Measurements from ENCODE around the gene RNH1. TPM values are rescaled to one million over a fixed set of nuclear protein-coding genes. Genes with fewer than 3 reads are reported as not detected.

RNH1 gene
- total and polyA plus RNA-seq, 2 donors (not counting 1 experiment from before 2014, with no cell fraction given) = 102 to 561 TPM

GRCh38 chr11:464316-464715 lies 42.7 kb downstream of the RNH1 start:
- H3K4me2 ChIP-seq (ENCODE audit: extremely low read depth, insufficient read depth, low read length) = no peak overlapping the region
- no peaks in the 10 kb centered on the region for H3K9me3 ChIP-seq (ENCODE audit: control insufficient read depth, insufficient read depth, low read depth, low read length)
- DNase-seq (ENCODE audit: low read depth in 2 of 2) = no peak
- no peaks in the 10 kb centered on the region for H3K79me2 ChIP-seq (ENCODE audit: control insufficient read depth, insufficient read depth, low read length)
- no peak overlapping the region for H3K27ac ChIP-seq (ENCODE audit: insufficient read depth, low read length)
- H3K36me3 ChIP-seq (ENCODE audit: control insufficient read depth, insufficient read depth, low read length) = peaks cover 11% of the 10 kb centered on the region
- TF ChIP-seq EZH2 (IDR thresholded peaks at IDR 0.05; ENCODE audit: low read length, missing control alignments) = no peak
- TF ChIP-seq CTCF (conservative IDR thresholded peaks at IDR 0.05 in 1 of 2, IDR thresholded peaks at IDR 0.05 in 1 of 2; ENCODE audit: low read depth in 1 of 2, low read length in 2 of 2) = no peak
- peaks cover 2% of the 10 kb centered on the region for H3K4me1 ChIP-seq (ENCODE audit: control insufficient read depth, extremely low read depth, insufficient read depth, low read length)
- no peak overlapping the region for H3K4me3 ChIP-seq (replicated peaks in 1 of 4; ENCODE audit: control extremely low read depth in 1 of 4, insufficient read depth in 1 of 4, low read depth in 3 of 4, low read length in 4 of 4)
- no peaks in the 10 kb centered on the region for H3K27me3 ChIP-seq (ENCODE audit: control insufficient read depth, insufficient read depth, low read length)
- no peak overlapping the region for H2AFZ ChIP-seq (ENCODE audit: low read length)
- no peak overlapping the region for H3K9ac ChIP-seq (ENCODE audit: insufficient read depth, low read length)
- no peaks in the 10 kb centered on the region for H4K20me1 ChIP-seq (ENCODE audit: control insufficient read depth, extremely low read depth, insufficient read depth, low read length)

GRCh38 chr11:462107-462890 lies 44.7 kb downstream of the RNH1 start:
- H3K9ac ChIP-seq (ENCODE audit: insufficient read depth, low read length) = no peak overlapping the region
- no peak overlapping the region for H2AFZ ChIP-seq (ENCODE audit: low read length)
- peaks cover 6% of the 10 kb centered on the region for H3K79me2 ChIP-seq (ENCODE audit: control insufficient read depth, insufficient read depth, low read length)
- no peaks in the 10 kb centered on the region for H3K4me1 ChIP-seq (ENCODE audit: control insufficient read depth, extremely low read depth, insufficient read depth, low read length)
- TF ChIP-seq CTCF (conservative IDR thresholded peaks at IDR 0.05 in 1 of 2, IDR thresholded peaks at IDR 0.05 in 1 of 2; ENCODE audit: low read depth in 1 of 2, low read length in 2 of 2) (no peak), EZH2 (IDR thresholded peaks at IDR 0.05; ENCODE audit: low read length, missing control alignments) (no peak)
- no peak overlapping the region for H3K27ac ChIP-seq (ENCODE audit: insufficient read depth, low read length)
- H3K4me3 ChIP-seq (replicated peaks in 1 of 4; ENCODE audit: control extremely low read depth in 1 of 4, insufficient read depth in 1 of 4, low read depth in 3 of 4, low read length in 4 of 4) = no peak overlapping the region
- H3K27me3 ChIP-seq (ENCODE audit: control insufficient read depth, insufficient read depth, low read length) = no peaks in the 10 kb centered on the region
- no peak overlapping the region for H3K4me2 ChIP-seq (ENCODE audit: extremely low read depth, insufficient read depth, low read length)
- no peak for DNase-seq (ENCODE audit: low read depth in 2 of 2)
- peaks cover 11% of the 10 kb centered on the region for H3K36me3 ChIP-seq (ENCODE audit: control insufficient read depth, insufficient read depth, low read length)
- H4K20me1 ChIP-seq (ENCODE audit: control insufficient read depth, extremely low read depth, insufficient read depth, low read length) = no peaks in the 10 kb centered on the region
- H3K9me3 ChIP-seq (ENCODE audit: control insufficient read depth, insufficient read depth, low read depth, low read length) = no peaks in the 10 kb centered on the region

- peaks cover 6% of the 10 kb centered on the region for H3K79me2 ChIP-seq (ENCODE audit: control insufficient read depth, insufficient read depth, low read length)
- no peak for TF ChIP-seq CTCF (conservative IDR thresholded peaks at IDR 0.05 in 1 of 2, IDR thresholded peaks at IDR 0.05 in 1 of 2; ENCODE audit: low read depth in 1 of 2, low read length in 2 of 2)
- no peak for TF ChIP-seq EZH2 (IDR thresholded peaks at IDR 0.05; ENCODE audit: low read length, missing control alignments)
- H3K4me3 ChIP-seq (replicated peaks in 1 of 4; ENCODE audit: control extremely low read depth in 1 of 4, insufficient read depth in 1 of 4, low read depth in 3 of 4, low read length in 4 of 4) = no peak overlapping the region
- H3K9ac ChIP-seq (ENCODE audit: insufficient read depth, low read length) = no peak overlapping the region
- peaks cover 15% of the 10 kb centered on the region for H3K36me3 ChIP-seq (ENCODE audit: control insufficient read depth, insufficient read depth, low read length)
- H3K4me1 ChIP-seq (ENCODE audit: control insufficient read depth, extremely low read depth, insufficient read depth, low read length) = no peaks in the 10 kb centered on the region
- no peaks in the 10 kb centered on the region for H3K9me3 ChIP-seq (ENCODE audit: control insufficient read depth, insufficient read depth, low read depth, low read length)
- no peak overlapping the region for H3K4me2 ChIP-seq (ENCODE audit: extremely low read depth, insufficient read depth, low read length)
- H3K27ac ChIP-seq (ENCODE audit: insufficient read depth, low read length) = no peak overlapping the region
- DNase-seq (ENCODE audit: low read depth in 2 of 2) = no peak
- H2AFZ ChIP-seq (ENCODE audit: low read length) = no peak overlapping the region
- no peaks in the 10 kb centered on the region for H3K27me3 ChIP-seq (ENCODE audit: control insufficient read depth, insufficient read depth, low read length)
- H4K20me1 ChIP-seq (ENCODE audit: control insufficient read depth, extremely low read depth, insufficient read depth, low read length) = no peaks in the 10 kb centered on the region
These were observed 45.4 kb downstream of the RNH1 start for GRCh38 chr11:461626-462025.
